ENCODE measurements around the gene DNAL1.
"Not testable (repeated sequence)": the region's sequence is repeated elsewhere in the genome, so short reads cannot be mapped to it uniquely, and the experiment has no call there.

Gene DNAL1

GRCh38 chr14:73644531-73645247, at the start of gene DNAL1:
TSS of gene DNAL1 (plus strand) at chr14:73644986. CDS start at chr14:73645040, 54 bp downstream.
- DNase-seq (ENCODE audit: low read depth), result peak; percentile 85

- no peak for DNase-seq (ENCODE audit: low read depth)
Observed at GRCh38 chr14:73599499-73599898, 45.3 kb upstream of the DNAL1 start.

GRCh38 chr14:73602994-73603393, 41.8 kb upstream of the DNAL1 start:
- DNase-seq (ENCODE audit: low read depth), result no peak

GRCh38 chr14:73606271-73606670, 38.5 kb upstream of the DNAL1 start:
- DNase-seq (ENCODE audit: low read depth), result no peak

GRCh38 chr14:73607241-73607640, 37.5 kb upstream of the DNAL1 start:
- DNase-seq (ENCODE audit: low read depth), result no peak

GRCh38 chr14:73610687-73611086, 34.1 kb upstream of the DNAL1 start:
- no peak for DNase-seq (ENCODE audit: low read depth)

GRCh38 chr14:73612339-73613045, 32.3 kb upstream of the DNAL1 start, which contains the start of gene ACOT6:
TSS of gene ACOT6 (plus strand) at chr14:73612517. CDS start at chr14:73612572, 55 bp downstream.
- DNase-seq (ENCODE audit: low read depth), result peak; percentile 54

- DNase-seq (ENCODE audit: low read depth), result no peak
Observed at GRCh38 chr14:73613046-73613383, 31.8 kb upstream of the DNAL1 start.

GRCh38 chr14:73613419-73613963, 31.3 kb upstream of the DNAL1 start:
- DNase-seq (ENCODE audit: low read depth), result no peak

- no peak for DNase-seq (ENCODE audit: low read depth)
Observed at GRCh38 chr14:73616831-73617230, 28.0 kb upstream of the DNAL1 start.

- no peak for DNase-seq (ENCODE audit: low read depth)
Observed at GRCh38 chr14:73619524-73619923, 25.3 kb upstream of the DNAL1 start.

- no peak for DNase-seq (ENCODE audit: low read depth)
Observed at GRCh38 chr14:73620268-73620667, 24.5 kb upstream of the DNAL1 start.

- DNase-seq (ENCODE audit: low read depth), result no peak
Observed at GRCh38 chr14:73623504-73624054, 21.2 kb upstream of the DNAL1 start.

- no peak for DNase-seq (ENCODE audit: low read depth)
Observed at GRCh38 chr14:73625706-73626105, 19.1 kb upstream of the DNAL1 start.

GRCh38 chr14:73627151-73627558, 17.6 kb upstream of the DNAL1 start:
- DNase-seq (ENCODE audit: low read depth), result no peak

- no peak for DNase-seq (ENCODE audit: low read depth)
Observed at GRCh38 chr14:73630009-73630780, 14.6 kb upstream of the DNAL1 start.

GRCh38 chr14:73633116-73634010, 11.4 kb upstream of the DNAL1 start:
- peak; percentile 19 for DNase-seq (ENCODE audit: low read depth)

GRCh38 chr14:73634011-73634833, 10.6 kb upstream of the DNAL1 start:
- DNase-seq (ENCODE audit: low read depth), result no peak

GRCh38 chr14:73636355-73636754, 8.4 kb upstream of the DNAL1 start:
- not testable (repeated sequence) for DNase-seq (ENCODE audit: low read depth)

GRCh38 chr14:73637830-73638229, 7.0 kb upstream of the DNAL1 start:
- no peak for DNase-seq (ENCODE audit: low read depth)
